Osteocyte (in vitro differentiated cells): Measurements from ENCODE around the gene DNM2. TPM values are rescaled to one million over a fixed set of nuclear protein-coding genes. Genes with fewer than 3 reads are reported as not detected.

Experiments
- DNase-seq: peaks from one replicate; pipeline ENCODE4 v3.0.0; 2021; ENCODE audit warnings: mixed read lengths; ENCODE audit not compliant: unreplicated experiment; ENCODE audit errors: extremely low spot score
- H3K27ac Mint-ChIP-seq: one replicate; pipeline ENCODE4 v1.8.0; 2021; ENCODE audit warnings: mild to moderate bottlenecking, mixed read lengths; ENCODE audit not compliant: unreplicated experiment
- H3K27me3 Mint-ChIP-seq: one replicate; pipeline ENCODE4 v1.8.0; 2021; ENCODE audit warnings: mixed read lengths; ENCODE audit not compliant: unreplicated experiment
- H3K36me3 Mint-ChIP-seq: one replicate; pipeline ENCODE4 v1.8.0; 2021; ENCODE audit warnings: mixed read lengths; ENCODE audit not compliant: unreplicated experiment
- H3K4me1 Mint-ChIP-seq: one replicate; pipeline ENCODE4 v1.8.0; 2021; ENCODE audit warnings: mixed read lengths; ENCODE audit not compliant: unreplicated experiment
- H3K4me3 Mint-ChIP-seq: one replicate; pipeline ENCODE4 v1.8.0; 2021; ENCODE audit warnings: mild to moderate bottlenecking, moderate library complexity, mixed read lengths; ENCODE audit not compliant: unreplicated experiment
- H3K9me3 Mint-ChIP-seq: one replicate; pipeline ENCODE4 v1.8.0; 2021; ENCODE audit warnings: mixed read lengths; ENCODE audit not compliant: unreplicated experiment
- CTCF ChIP-seq: fragments of 200-600 bp; sonication (generic); IDR thresholded peaks from 2 replicates; pipeline ENCODE4 v1.5.0; 2021; ENCODE audit warnings: antibody characterized with exemption, mild to moderate bottlenecking, moderate library complexity
- total RNA-seq: library from RNA; stranded (reverse); gene quantifications from 2 replicates; pipeline ENCODE4 v1.2.1, GENCODE V29; 2021

Gene DNM2
- total RNA-seq, 1 donor from 2014 or later: 157 TPM

GRCh38 chr19:10797541-10798256 lies 79.8 kb downstream of the DNM2 start:
- H3K27ac Mint-ChIP-seq: no peak overlapping the region
- peaks cover 9% of the 10 kb centered on the region for H3K36me3 Mint-ChIP-seq
- DNase-seq: no peak
- H3K4me1 Mint-ChIP-seq: no peaks in the 10 kb centered on the region
- TF ChIP-seq CTCF: no peak
- H3K27me3 Mint-ChIP-seq: no peaks in the 10 kb centered on the region
- no peaks in the 10 kb centered on the region for H3K9me3 Mint-ChIP-seq
- H3K4me3 Mint-ChIP-seq: no peak overlapping the region

- peaks cover 22% of the 10 kb centered on the region for H3K36me3 Mint-ChIP-seq
- no peaks in the 10 kb centered on the region for H3K4me1 Mint-ChIP-seq
- H3K27me3 Mint-ChIP-seq: no peaks in the 10 kb centered on the region
- no peaks in the 10 kb centered on the region for H3K9me3 Mint-ChIP-seq
- no peak for DNase-seq
- no peak overlapping the region for H3K4me3 Mint-ChIP-seq
- no peak for TF ChIP-seq CTCF
- H3K27ac Mint-ChIP-seq: no peak overlapping the region
Measured at GRCh38 chr19:10800488-10800887, 82.6 kb downstream of the DNM2 start.

GRCh38 chr19:10802479-10802878 lies 84.6 kb downstream of the DNM2 start:
- TF ChIP-seq CTCF: no peak
- no peak overlapping the region for H3K27ac Mint-ChIP-seq
- DNase-seq: no peak
- H3K27me3 Mint-ChIP-seq: no peaks in the 10 kb centered on the region
- no peak overlapping the region for H3K4me3 Mint-ChIP-seq
- peaks cover 24% of the 10 kb centered on the region for H3K36me3 Mint-ChIP-seq
- no peaks in the 10 kb centered on the region for H3K4me1 Mint-ChIP-seq
- no peaks in the 10 kb centered on the region for H3K9me3 Mint-ChIP-seq

GRCh38 chr19:10803252-10803651 lies 85.4 kb downstream of the DNM2 start:
- no peak for TF ChIP-seq CTCF
- Mint-ChIP-seq H3K4me1 (no peaks in the 10 kb centered on the region), H3K4me3 (no peak overlapping the region), H3K9me3 (no peaks in the 10 kb centered on the region), H3K27me3 (no peaks in the 10 kb centered on the region), H3K27ac (peak overlapping the region; percentile 18), H3K36me3 (peaks cover 28% of the 10 kb centered on the region)
- no peak for DNase-seq

- H3K27ac Mint-ChIP-seq: no peak overlapping the region
- H3K4me3 Mint-ChIP-seq: no peak overlapping the region
- no peak for DNase-seq
- H3K36me3 Mint-ChIP-seq: peaks cover 42% of the 10 kb centered on the region
- H3K27me3 Mint-ChIP-seq: no peaks in the 10 kb centered on the region
- no peaks in the 10 kb centered on the region for H3K9me3 Mint-ChIP-seq
- no peak for TF ChIP-seq CTCF
- H3K4me1 Mint-ChIP-seq: peaks cover 10% of the 10 kb centered on the region
Measured at GRCh38 chr19:10805065-10805757, 87.3 kb downstream of the DNM2 start.
